ENCODE results near the gene FGD6.

Gene FGD6

DNA sequence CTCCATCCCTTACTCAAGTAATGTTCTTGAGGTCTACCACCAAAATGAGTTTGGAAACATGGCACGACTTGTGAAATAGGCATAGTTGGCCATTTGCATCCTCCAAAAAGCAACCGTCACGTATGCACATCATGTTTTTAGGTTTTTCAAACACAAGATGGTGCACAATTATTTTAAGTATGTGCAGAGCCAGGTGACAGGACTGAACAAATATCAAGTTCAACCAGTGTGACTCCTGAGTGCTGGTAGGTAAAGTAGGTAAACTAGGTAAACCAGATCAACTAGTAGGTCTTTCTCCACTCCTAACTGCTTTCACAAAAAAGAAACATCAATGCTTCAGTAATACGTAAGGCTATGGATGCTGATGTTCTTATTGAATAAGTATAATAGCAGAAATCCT is 39.1 kb downstream of the FGD6 start:
- Histone ChIP-seq H3K27ac (ENCODE audit: low read depth, low read length) (no peak overlapping the region), H3K4me1 (ENCODE audit: control insufficient read depth, insufficient read depth, low read length) (peaks cover 9% of the 10 kb centered on the region; the same call in 1 of the 2 replicates), H3K27me3 (ENCODE audit: control insufficient read depth, insufficient read depth, low read length) (no peaks in the 10 kb centered on the region), H3K9ac (ENCODE audit: low read length) (no peak overlapping the region), H3K4me3 (ENCODE audit: low read depth, low read length) (no peak overlapping the region), H3K9me3 (ENCODE audit: control insufficient read depth, insufficient read depth, low read depth, low read length) (no peaks in the 10 kb centered on the region), H3K36me3 (ENCODE audit: control insufficient read depth, insufficient read depth, low read length) (peaks cover 1% of the 10 kb centered on the region; the same call in 1 of the 2 replicates)

DNA sequence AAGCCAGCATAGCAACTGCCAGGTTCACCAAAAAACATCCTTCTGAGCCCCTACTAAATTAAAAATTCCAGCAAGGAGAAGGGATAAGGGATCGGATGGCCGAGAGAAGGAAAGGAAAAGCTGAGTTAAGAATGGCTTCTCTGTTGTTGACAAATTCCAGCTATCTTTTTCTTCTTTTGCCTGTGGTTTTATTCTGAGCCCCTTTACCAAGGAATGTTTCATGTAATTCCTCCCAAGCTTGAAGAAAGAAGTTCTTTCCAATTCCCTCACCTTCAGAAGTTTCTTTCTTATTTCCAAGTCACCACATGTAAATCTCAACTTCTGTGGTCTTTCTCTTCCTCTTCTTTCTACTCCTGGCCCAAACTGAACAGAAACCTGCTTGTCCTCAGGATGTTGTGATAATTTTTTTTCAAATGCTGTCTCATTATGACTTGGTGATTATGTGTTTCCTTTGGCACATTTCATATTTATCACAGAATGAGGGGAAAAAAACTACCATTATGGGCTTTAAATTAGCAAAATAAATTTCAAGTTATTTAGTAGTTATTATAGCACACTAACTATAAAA is 40.0 kb downstream of the FGD6 start:
- 0 out of 2 replicates have a peak overlapping the region, but pooled peaks have one; percentile 41 for H3K27ac ChIP-seq (ENCODE audit: low read depth, low read length)
- H3K9me3 ChIP-seq (ENCODE audit: control insufficient read depth, insufficient read depth, low read depth, low read length) = no peaks in the 10 kb centered on the region
- no peak overlapping the region for H3K4me3 ChIP-seq (ENCODE audit: low read depth, low read length)
- H3K4me1 ChIP-seq (ENCODE audit: control insufficient read depth, insufficient read depth, low read length) = peaks cover 6% of the 10 kb centered on the region; the same call in 1 of the 2 replicates
- H3K9ac ChIP-seq (ENCODE audit: low read length) = no peak overlapping the region
- peaks cover 8% of the 10 kb centered on the region for H3K36me3 ChIP-seq (ENCODE audit: control insufficient read depth, insufficient read depth, low read length)
- H3K27me3 ChIP-seq (ENCODE audit: control insufficient read depth, insufficient read depth, low read length) = no peaks in the 10 kb centered on the region

- H3K27ac ChIP-seq (ENCODE audit: low read depth, low read length) = no peak overlapping the region
Measured at GRCh38 chr12:95173392-95174251, 43.6 kb downstream of the FGD6 start.

DNA sequence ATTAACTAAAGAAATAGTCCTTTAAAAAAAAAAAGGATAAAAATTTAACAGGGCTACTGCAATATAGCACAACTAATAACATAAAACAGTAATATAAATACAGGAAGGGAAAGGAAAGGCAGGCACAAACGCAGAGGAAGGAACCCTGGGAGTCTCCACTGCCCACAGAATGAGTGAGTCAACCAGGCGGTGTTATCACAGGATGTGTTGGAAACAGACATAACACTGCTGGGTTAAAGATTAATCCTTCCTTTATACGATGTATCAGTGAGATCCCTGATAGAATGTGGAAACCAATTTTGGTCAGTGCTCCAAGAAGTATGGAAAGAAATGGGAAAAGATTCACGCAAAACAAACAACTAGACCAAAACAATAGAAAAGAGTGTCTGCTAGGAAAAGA is 47.9 kb downstream of the FGD6 start:
- no peaks in the 10 kb centered on the region for H3K9me3 ChIP-seq (ENCODE audit: control insufficient read depth, insufficient read depth, low read depth, low read length)
- peaks cover 3% of the 10 kb centered on the region; the same call in 1 of the 2 replicates for H3K4me1 ChIP-seq (ENCODE audit: control insufficient read depth, insufficient read depth, low read length)
- no peak overlapping the region for H3K27ac ChIP-seq (ENCODE audit: low read depth, low read length)
- H3K9ac ChIP-seq (ENCODE audit: low read length) = no peak overlapping the region
- no peak overlapping the region for H3K4me3 ChIP-seq (ENCODE audit: low read depth, low read length)
- H3K27me3 ChIP-seq (ENCODE audit: control insufficient read depth, insufficient read depth, low read length) = no peaks in the 10 kb centered on the region
- peaks cover 31% of the 10 kb centered on the region for H3K36me3 ChIP-seq (ENCODE audit: control insufficient read depth, insufficient read depth, low read length)

More at GRCh38 chr12:95173392-95174251, 43.6 kb downstream of the FGD6 start:
- Histone ChIP-seq H3K4me1 (ENCODE audit: control insufficient read depth, insufficient read depth, low read length) (peaks cover 3% of the 10 kb centered on the region; the same call in 1 of the 2 replicates), H3K36me3 (ENCODE audit: control insufficient read depth, insufficient read depth, low read length) (peaks cover 29% of the 10 kb centered on the region), H3K27me3 (ENCODE audit: control insufficient read depth, insufficient read depth, low read length) (no peaks in the 10 kb centered on the region), H3K4me3 (ENCODE audit: low read depth, low read length) (no peak overlapping the region), H3K9ac (ENCODE audit: low read length) (no peak overlapping the region), H3K9me3 (ENCODE audit: control insufficient read depth, insufficient read depth, low read depth, low read length) (no peaks in the 10 kb centered on the region)

GRCh38 chr12:95168746-95169145 is 48.5 kb downstream of the FGD6 start:
- H3K4me1 ChIP-seq (ENCODE audit: control insufficient read depth, insufficient read depth, low read length) = peaks cover 3% of the 10 kb centered on the region; the same call in 1 of the 2 replicates
- no peaks in the 10 kb centered on the region for H3K27me3 ChIP-seq (ENCODE audit: control insufficient read depth, insufficient read depth, low read length)
- H3K9ac ChIP-seq (ENCODE audit: low read length) = no peak overlapping the region
- H3K36me3 ChIP-seq (ENCODE audit: control insufficient read depth, insufficient read depth, low read length) = peaks cover 31% of the 10 kb centered on the region
- H3K9me3 ChIP-seq (ENCODE audit: control insufficient read depth, insufficient read depth, low read depth, low read length) = no peaks in the 10 kb centered on the region
- H3K4me3 ChIP-seq (ENCODE audit: low read depth, low read length) = no peak overlapping the region
- no peak overlapping the region for H3K27ac ChIP-seq (ENCODE audit: low read depth, low read length)

DNA sequence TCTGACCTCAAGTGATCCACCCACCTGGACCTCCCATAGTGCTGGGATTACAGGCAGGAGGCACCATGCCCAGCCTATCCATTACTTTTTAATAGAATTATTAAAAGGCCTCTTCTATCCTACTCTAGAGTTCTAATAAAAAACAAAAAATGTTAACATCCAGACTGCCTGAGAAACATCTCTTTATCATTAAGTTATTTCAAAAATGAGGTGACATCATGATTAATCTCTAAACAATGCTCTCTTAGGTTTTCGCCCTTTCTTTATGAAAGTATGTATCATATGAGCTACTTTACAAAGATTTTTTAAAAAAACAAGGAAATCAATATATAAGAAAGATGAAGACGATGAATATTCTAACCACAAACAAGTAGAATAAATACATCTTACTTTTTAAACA is 52.6 kb downstream of the FGD6 start:
- no peak overlapping the region for H3K9ac ChIP-seq (ENCODE audit: low read length)
- no peak overlapping the region for H3K4me3 ChIP-seq (ENCODE audit: low read depth, low read length)
- no peaks in the 10 kb centered on the region for H3K27me3 ChIP-seq (ENCODE audit: control insufficient read depth, insufficient read depth, low read length)
- no peak overlapping the region for H3K27ac ChIP-seq (ENCODE audit: low read depth, low read length)
- no peaks in the 10 kb centered on the region for H3K9me3 ChIP-seq (ENCODE audit: control insufficient read depth, insufficient read depth, low read depth, low read length)
- peaks cover 8% of the 10 kb centered on the region; the same call in 1 of the 2 replicates for H3K36me3 ChIP-seq (ENCODE audit: control insufficient read depth, insufficient read depth, low read length)
- H3K4me1 ChIP-seq (ENCODE audit: control insufficient read depth, insufficient read depth, low read length) = peaks cover 7% of the 10 kb centered on the region

DNA sequence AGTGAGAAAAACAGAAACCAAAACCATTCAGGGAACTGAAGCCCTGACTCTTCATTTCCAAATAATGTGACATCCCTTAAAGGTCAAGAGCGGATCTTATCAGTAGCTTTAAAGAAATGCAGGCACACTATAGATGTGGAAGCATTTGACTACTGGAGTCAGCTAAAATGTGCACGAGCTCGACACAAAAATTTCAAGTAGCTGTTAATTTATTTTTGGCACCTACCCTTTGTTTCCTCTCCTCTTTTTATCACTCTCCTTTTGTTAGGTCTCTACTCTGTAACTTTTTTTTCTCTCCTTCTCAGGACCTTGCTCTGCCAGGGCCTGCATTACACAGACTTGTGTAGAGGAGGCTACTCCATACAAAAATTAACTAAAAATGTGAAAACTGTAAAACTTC is 58.3 kb downstream of the FGD6 start:
- H3K36me3 ChIP-seq (ENCODE audit: control insufficient read depth, insufficient read depth, low read length) = peaks cover 2% of the 10 kb centered on the region; the same call in 1 of the 2 replicates
- H3K9ac ChIP-seq (ENCODE audit: low read length) = no peak overlapping the region
- H3K4me3 ChIP-seq (ENCODE audit: low read depth, low read length) = no peak overlapping the region
- H3K4me1 ChIP-seq (ENCODE audit: control insufficient read depth, insufficient read depth, low read length) = peaks cover 7% of the 10 kb centered on the region
- H3K27ac ChIP-seq (ENCODE audit: low read depth, low read length) = no peak overlapping the region
- peaks cover 5% of the 10 kb centered on the region; the same call in 1 of the 2 replicates for H3K9me3 ChIP-seq (ENCODE audit: control insufficient read depth, insufficient read depth, low read depth, low read length)
- H3K27me3 ChIP-seq (ENCODE audit: control insufficient read depth, insufficient read depth, low read length) = no peaks in the 10 kb centered on the region

GRCh38 chr12:95151821-95152220 is 65.4 kb downstream of the FGD6 start:
- H3K9me3 ChIP-seq (ENCODE audit: control insufficient read depth, insufficient read depth, low read depth, low read length) = peaks cover 3% of the 10 kb centered on the region; the same call in 1 of the 2 replicates
- H3K36me3 ChIP-seq (ENCODE audit: control insufficient read depth, insufficient read depth, low read length) = peaks cover 21% of the 10 kb centered on the region
- H3K4me1 ChIP-seq (ENCODE audit: control insufficient read depth, insufficient read depth, low read length) = 0 out of 2 replicates have a peak, but pooled peaks cover 3% of the 10 kb centered on the region
- H3K27ac ChIP-seq (ENCODE audit: low read depth, low read length) = no peak overlapping the region
- H3K4me3 ChIP-seq (ENCODE audit: low read depth, low read length) = no peak overlapping the region
- no peaks in the 10 kb centered on the region for H3K27me3 ChIP-seq (ENCODE audit: control insufficient read depth, insufficient read depth, low read length)
- no peak overlapping the region for H3K9ac ChIP-seq (ENCODE audit: low read length)

- Histone ChIP-seq H3K4me1 (ENCODE audit: control insufficient read depth, insufficient read depth, low read length) (0 out of 2 replicates have a peak, but pooled peaks cover 3% of the 10 kb centered on the region), H3K4me3 (ENCODE audit: low read depth, low read length) (no peak overlapping the region), H3K9ac (ENCODE audit: low read length) (no peak overlapping the region), H3K9me3 (ENCODE audit: control insufficient read depth, insufficient read depth, low read depth, low read length) (no peaks in the 10 kb centered on the region), H3K27ac (ENCODE audit: low read depth, low read length) (no peak overlapping the region), H3K36me3 (ENCODE audit: control insufficient read depth, insufficient read depth, low read length) (peaks cover 21% of the 10 kb centered on the region), H3K27me3 (ENCODE audit: control insufficient read depth, insufficient read depth, low read length) (no peaks in the 10 kb centered on the region)
Measured at GRCh38 chr12:95151406-95151805, 65.9 kb downstream of the FGD6 start.

DNA sequence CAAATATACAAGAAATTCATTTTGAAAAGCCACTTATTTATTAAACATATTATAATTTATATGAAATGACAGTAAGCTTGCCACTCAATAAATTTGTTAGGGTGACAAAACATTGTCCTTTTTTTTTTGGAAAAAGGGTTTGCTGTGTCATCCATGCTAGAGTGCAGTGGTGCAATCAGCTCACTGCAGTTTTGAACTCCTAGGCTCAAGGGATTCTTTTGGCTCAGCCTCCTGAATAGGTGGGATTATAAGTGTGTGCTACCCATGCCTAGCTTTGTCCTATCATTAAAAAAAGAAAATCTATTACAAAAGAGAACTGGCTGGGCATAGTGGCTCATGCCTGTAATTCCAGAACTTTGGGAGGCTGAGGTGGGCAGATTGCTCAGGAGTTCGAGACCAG is 66.8 kb downstream of the FGD6 start:
- no peak overlapping the region for H3K4me3 ChIP-seq (ENCODE audit: low read depth, low read length)
- no peak overlapping the region for H3K27ac ChIP-seq (ENCODE audit: low read depth, low read length)

GRCh38 chr12:95147866-95148265 is 69.4 kb downstream of the FGD6 start:
- H3K4me1 ChIP-seq (ENCODE audit: control insufficient read depth, insufficient read depth, low read length) = peaks cover 12% of the 10 kb centered on the region
- H3K36me3 ChIP-seq (ENCODE audit: control insufficient read depth, insufficient read depth, low read length) = peaks cover 17% of the 10 kb centered on the region
- no peak overlapping the region for H3K27ac ChIP-seq (ENCODE audit: low read depth, low read length)
- H3K9ac ChIP-seq (ENCODE audit: low read length) = no peak overlapping the region
- no peaks in the 10 kb centered on the region for H3K9me3 ChIP-seq (ENCODE audit: control insufficient read depth, insufficient read depth, low read depth, low read length)
- no peaks in the 10 kb centered on the region for H3K27me3 ChIP-seq (ENCODE audit: control insufficient read depth, insufficient read depth, low read length)
- no peak overlapping the region for H3K4me3 ChIP-seq (ENCODE audit: low read depth, low read length)

More for the DNA sequence above, 66.8 kb downstream of the FGD6 start:
- 0 out of 2 replicates have a peak, but pooled peaks cover 3% of the 10 kb centered on the region for H3K4me1 ChIP-seq (ENCODE audit: control insufficient read depth, insufficient read depth, low read length)
- peaks cover 21% of the 10 kb centered on the region for H3K36me3 ChIP-seq (ENCODE audit: control insufficient read depth, insufficient read depth, low read length)
- H3K27me3 ChIP-seq (ENCODE audit: control insufficient read depth, insufficient read depth, low read length) = no peaks in the 10 kb centered on the region
- no peak overlapping the region for H3K9ac ChIP-seq (ENCODE audit: low read length)
- H3K9me3 ChIP-seq (ENCODE audit: control insufficient read depth, insufficient read depth, low read depth, low read length) = no peaks in the 10 kb centered on the region

Measured in HUES6 (cell line).